Body of pancreas (tissue), 4 donors: ENCODE measurements around the gene GPR137. TPM values are rescaled to one million over a fixed set of nuclear protein-coding genes. Genes with fewer than 3 reads are reported as not detected.
A peak's percentile ranks its signal among the peaks of the same experiment; 100 is the strongest.

ENCODE experiments used
- ATAC-seq: fragments of 150-250 bp; one replicate; pipeline ENCODE4 v1.9.1; 2016
- DNase-seq, 4 donors: peaks; one replicate each; pipeline ENCODE4 v3.0.0-alpha.2; 2019
- H3K27ac ChIP-seq, 4 donors: fragments of 200-600 bp; sonication (generic); 1 replicate in 3 of 4; 2 replicates in 1 of 4; pipeline versions ENCODE4 v1.5.1 to v1.6.1; 2016 to 2019; ENCODE audit warnings: mild to moderate bottlenecking in 1 of 4, mixed read lengths in 1 of 4, moderate library complexity in 1 of 4
- H3K27me3 ChIP-seq, 2 donors: fragments of 200-600 bp; sonication (generic); one replicate each; pipeline ENCODE4 v1.6.0; 2016; ENCODE audit warnings: mild to moderate bottlenecking in 1 of 2
- H3K36me3 ChIP-seq, 2 donors: fragments of 200-600 bp; sonication (generic); replicated peaks in 1 of 2; 2 replicates each; pipeline ENCODE4 v1.5.1; 2016; ENCODE audit warnings: low read depth in 2 of 2; ENCODE audit not compliant: insufficient read depth in 1 of 2
- H3K4me1 ChIP-seq: fragments of 200-600 bp; sonication (generic); one replicate; pipeline ENCODE4 v1.6.0; 2016
- H3K4me3 ChIP-seq, 2 donors: fragments of 200-600 bp; sonication (generic); 1 replicate in 1 of 2; 2 replicates in 1 of 2; pipeline ENCODE4 v1.5.1; 2016 to 2019
- H3K9me3 ChIP-seq, 3 donors: fragments of 200-600 bp; sonication (generic); 1 replicate in 2 of 3; 2 replicates in 1 of 3; pipeline ENCODE4 v1.5.1; 2016
- POLR2A ChIP-seq, 3 donors: fragments of 450-650 bp; IDR thresholded peaks; one replicate each; pipeline ENCODE4 v1.6.1; 2016; ENCODE audit warnings: antibody characterized with exemption in 3 of 3, mild to moderate bottlenecking in 2 of 3
- WGBS, 2 donors: methylation state at CpG; one replicate each; pipeline ENCODE4 v1.1.5; 2017; 5-methylcytosine and 5-hydroxymethylcytosine counted together
- intact Hi-C: fragments of 100-400 bp; cut with DNase I; formaldehyde crosslinking; loops from one replicate; pipeline ENCODE4 v1.15.1; 2023
- total RNA-seq, 2 donors: library from RNA; depleted of rRNA; stranded (reverse); fragments of >200 nt; gene quantifications; one replicate each; pipeline ENCODE4 v1.1.0, GENCODE V29; 2016
- TF ChIP-seq, protein P1 (sequence below), 7 experiments: fragments of 450-650 bp in 4 of 7; fragments of 200-600 bp in 3 of 7; sonication (generic) in 3 of 7; IDR thresholded peaks; one replicate each; pipeline ENCODE4 v1.5.1; 2016 to 2019; ENCODE audit warnings: antibody characterized with exemption in 7 of 7

Gene GPR137
- total RNA-seq, 2 donors from 2014 or later: 4.4 to 19.4 TPM

GRCh38 chr11:64264371-64264852, 21.2 kb upstream of the GPR137 start:
- ATAC-seq (no peak), DNase-seq (no peak)
- no peaks in the 10 kb centered on the region for H3K27me3 ChIP-seq
- H3K4me1 ChIP-seq: peaks cover 18% of the 10 kb centered on the region
- H3K36me3 ChIP-seq: no peaks in the 10 kb centered on the region
- no peak overlapping the region for H3K4me3 ChIP-seq
- no peak overlapping the region for H3K27ac ChIP-seq
- intact Hi-C loops: no loop called here
- 93 to 94% methylated on average over 3 to 10 of the region's 10 CpGs for WGBS, 2 donors
- TF ChIP-seq, protein P1, sequence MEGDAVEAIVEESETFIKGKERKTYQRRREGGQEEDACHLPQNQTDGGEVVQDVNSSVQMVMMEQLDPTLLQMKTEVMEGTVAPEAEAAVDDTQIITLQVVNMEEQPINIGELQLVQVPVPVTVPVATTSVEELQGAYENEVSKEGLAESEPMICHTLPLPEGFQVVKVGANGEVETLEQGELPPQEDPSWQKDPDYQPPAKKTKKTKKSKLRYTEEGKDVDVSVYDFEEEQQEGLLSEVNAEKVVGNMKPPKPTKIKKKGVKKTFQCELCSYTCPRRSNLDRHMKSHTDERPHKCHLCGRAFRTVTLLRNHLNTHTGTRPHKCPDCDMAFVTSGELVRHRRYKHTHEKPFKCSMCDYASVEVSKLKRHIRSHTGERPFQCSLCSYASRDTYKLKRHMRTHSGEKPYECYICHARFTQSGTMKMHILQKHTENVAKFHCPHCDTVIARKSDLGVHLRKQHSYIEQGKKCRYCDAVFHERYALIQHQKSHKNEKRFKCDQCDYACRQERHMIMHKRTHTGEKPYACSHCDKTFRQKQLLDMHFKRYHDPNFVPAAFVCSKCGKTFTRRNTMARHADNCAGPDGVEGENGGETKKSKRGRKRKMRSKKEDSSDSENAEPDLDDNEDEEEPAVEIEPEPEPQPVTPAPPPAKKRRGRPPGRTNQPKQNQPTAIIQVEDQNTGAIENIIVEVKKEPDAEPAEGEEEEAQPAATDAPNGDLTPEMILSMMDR (IDR thresholded peaks at IDR 0.05): no peak
- no peak for TF ChIP-seq POLR2A (IDR thresholded peaks at IDR 0.05)
- no peaks in the 10 kb centered on the region for H3K9me3 ChIP-seq

DNA sequence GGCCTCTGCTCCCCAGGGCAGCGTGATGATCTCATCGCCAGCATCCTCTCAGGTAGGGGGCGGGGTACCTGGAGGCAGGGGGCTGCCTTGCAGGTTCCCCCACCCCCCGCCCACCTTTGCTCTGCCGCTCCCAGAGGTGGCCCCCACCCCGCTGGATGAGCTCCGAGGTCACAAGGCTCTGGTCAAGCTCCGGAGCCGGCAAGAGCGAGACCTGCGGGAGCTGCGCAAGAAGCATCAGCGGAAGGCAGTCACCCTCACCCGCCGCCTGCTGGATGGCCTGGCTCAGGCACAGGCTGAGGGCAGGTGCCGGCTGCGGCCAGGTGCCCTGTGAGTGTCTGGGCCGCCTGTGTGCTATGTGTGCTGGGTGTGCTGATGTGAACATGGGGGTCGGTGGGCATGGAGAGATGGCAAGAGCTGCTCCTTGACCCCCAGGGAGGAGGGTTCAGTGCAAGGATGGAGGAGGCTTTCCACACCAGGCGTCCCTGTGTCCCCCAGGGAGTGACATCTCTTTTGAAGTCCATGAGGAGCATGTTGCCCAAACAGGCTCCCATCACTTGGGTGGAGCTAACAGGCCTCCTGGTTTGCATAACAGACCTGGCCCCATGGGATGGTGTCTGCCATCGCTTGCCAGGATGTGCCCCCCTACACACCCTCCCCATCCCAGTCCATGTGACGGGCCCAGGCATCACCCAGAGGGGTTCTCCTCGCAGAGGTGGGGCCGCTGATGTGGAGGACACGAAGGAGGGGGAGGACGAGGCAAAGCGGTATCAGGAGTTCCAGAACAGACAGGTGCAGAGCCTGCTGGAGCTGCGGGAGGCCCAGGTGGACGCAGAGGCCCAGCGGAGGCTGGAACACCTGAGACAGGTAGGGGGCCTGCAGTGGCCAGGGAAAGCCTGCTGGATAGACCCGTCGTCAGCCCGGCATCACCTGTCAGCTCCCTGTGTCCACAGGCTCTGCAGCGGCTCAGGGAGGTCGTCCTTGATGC, 20.2 kb upstream of the GPR137 start:
- no peaks in the 10 kb centered on the region for H3K27me3 ChIP-seq
- WGBS, 2 donors: 87 to 93% methylated on average over 18 to 29 of the region's 35 CpGs
- H3K4me1 ChIP-seq: peaks cover 18% of the 10 kb centered on the region
- DNase-seq (no peak), ATAC-seq (no peak)
- no peaks in the 10 kb centered on the region for H3K36me3 ChIP-seq
- intact Hi-C loops: no loop called here
- H3K27ac ChIP-seq: no peak overlapping the region
- H3K9me3 ChIP-seq: no peaks in the 10 kb centered on the region
- H3K4me3 ChIP-seq: no peak overlapping the region
- TF ChIP-seq, protein P1 (IDR thresholded peaks at IDR 0.05): no peak
- TF ChIP-seq POLR2A (IDR thresholded peaks at IDR 0.05): no peak

- 72 to 79% methylated on average over 9 to 11 of the region's 15 CpGs for WGBS, 2 donors
- Histone ChIP-seq H3K36me3 (no peaks in the 10 kb centered on the region), H3K4me3 (no peak overlapping the region), H3K9me3 (no peaks in the 10 kb centered on the region), H3K27me3 (no peaks in the 10 kb centered on the region), H3K4me1 (peaks cover 18% of the 10 kb centered on the region), H3K27ac (no peak overlapping the region)
- no peak for ATAC-seq
- intact Hi-C loops: no loop called here
- no peak for DNase-seq
- TF ChIP-seq, protein P1 (IDR thresholded peaks at IDR 0.05): no peak
- no peak for TF ChIP-seq POLR2A (IDR thresholded peaks at IDR 0.05)
These were observed 19.3 kb upstream of the GPR137 start for GRCh38 chr11:64266339-64266738.

DNA sequence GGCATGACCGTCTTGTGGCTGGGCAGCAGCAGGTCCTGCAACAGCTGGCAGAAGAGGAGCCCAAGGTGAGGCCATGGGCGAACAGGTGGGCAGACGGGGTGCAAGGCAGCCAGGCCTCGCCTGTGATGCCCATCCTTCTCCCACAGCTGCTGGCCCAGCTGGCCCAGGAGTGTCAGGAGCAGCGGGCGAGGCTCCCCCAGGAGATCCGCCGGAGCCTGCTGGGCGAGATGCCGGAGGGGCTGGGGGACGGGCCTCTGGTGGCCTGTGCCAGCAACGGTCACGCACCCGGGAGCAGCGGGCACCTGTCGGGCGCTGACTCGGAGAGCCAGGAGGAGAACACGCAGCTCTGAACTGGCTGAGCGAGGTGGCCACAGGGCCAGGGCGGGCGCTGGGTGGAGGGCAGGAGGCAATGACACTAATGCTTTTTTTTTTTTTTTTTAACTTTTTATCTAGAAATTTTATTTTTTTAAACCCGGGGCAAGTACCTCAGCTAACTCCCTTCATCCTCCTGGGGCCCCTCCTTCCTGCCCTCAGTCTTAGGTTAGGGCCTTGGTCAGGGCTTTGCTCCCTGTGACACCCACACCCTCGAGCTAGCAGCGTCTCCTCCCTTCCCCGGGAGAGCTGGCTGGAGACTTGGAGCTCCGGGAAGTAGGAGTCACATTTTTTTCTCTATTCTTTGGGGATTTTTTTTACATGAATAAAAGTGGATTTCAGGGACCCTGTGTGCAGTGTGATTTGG, 18.3 kb upstream of the GPR137 start:
- intact Hi-C loops: no loop called here
- TF ChIP-seq POLR2A (IDR thresholded peaks at IDR 0.05): no peak
- TF ChIP-seq, protein P1 (IDR thresholded peaks at IDR 0.05): no peak
- WGBS, 2 donors: 85 to 89% methylated on average over 23 to 25 of the region's 27 CpGs

More for the DNA sequence above, 18.3 kb upstream of the GPR137 start:
- no peaks in the 10 kb centered on the region for H3K27me3 ChIP-seq
- no peak for ATAC-seq
- no peaks in the 10 kb centered on the region for H3K9me3 ChIP-seq
- no peaks in the 10 kb centered on the region for H3K36me3 ChIP-seq
- no peak overlapping the region for H3K4me3 ChIP-seq
- no peak for DNase-seq
- peak overlapping the region in 2 of 4 donors; percentile 95 to 98 for H3K27ac ChIP-seq
- H3K4me1 ChIP-seq: peaks cover 28% of the 10 kb centered on the region
